Panc1 (cell line): ENCODE data around the gene ZDHHC1. TPM values are rescaled to one million over a fixed set of nuclear protein-coding genes. Genes with fewer than 3 reads are reported as not detected.

ENCODE experiments used
- ATAC-seq: fragments of 200-7000 bp; cut with Tn5 transposase; 2 replicates; pipeline ENCODE4 v1.9.1; 2020; ENCODE audit warnings: mild to moderate bottlenecking, moderate library complexity
- BruUV-seq: library from RNA; stranded (reverse); fragments of 400-500 nt; replicated peaks from 2 replicates; lab custom pipeline; 2021; lab: Mats Ljungman, UMichigan
- CTCF ChIA-PET: fragments of 300-600 bp; sonication (Branson Sonifier 250); formaldehyde crosslinking; loops from one replicate; lab custom pipeline; 2022; ENCODE audit warnings: antibody characterized with exemption; lab: Charles Lee
- POLR2A ChIA-PET: fragments of 300-600 bp; sonication (Branson Sonifier 250); formaldehyde crosslinking; loops from one replicate; lab custom pipeline; 2022; ENCODE audit warnings: antibody characterized with exemption; lab: Charles Lee
- DNase-seq: peaks from one replicate; pipeline ENCODE4 v3.0.0-alpha.2; 2010; ENCODE audit warnings: low read depth, low spot score
- H3K27ac ChIP-seq: 2 replicates; pipeline ENCODE4 v1.5.1; 2011; ENCODE audit warnings: mild to moderate bottlenecking, low read length, inconsistent platforms
- H3K27me3 ChIP-seq: fragments of 200-500 bp; sonication (Bioruptor generic); 2 replicates; pipeline ENCODE4 v1.6.0; 2014; ENCODE audit warnings: low read length, inconsistent platforms; ENCODE audit not compliant: control insufficient read depth, insufficient read depth
- H3K36me3 ChIP-seq: fragments of 200-500 bp; sonication (Bioruptor generic); 2 replicates; pipeline ENCODE4 v1.5.1; 2014; ENCODE audit warnings: inconsistent platforms, mild to moderate bottlenecking, low read length, moderate library complexity; ENCODE audit not compliant: control insufficient read depth, insufficient read depth
- H3K4me1 ChIP-seq: 2 replicates; pipeline ENCODE4 v1.5.1; 2011; ENCODE audit warnings: inconsistent platforms, mild to moderate bottlenecking, low read length, moderate library complexity; ENCODE audit not compliant: control insufficient read depth, insufficient read depth
- H3K4me3 ChIP-seq, 2 experiments: 2 replicates each; pipeline ENCODE4 v1.5.1; 2011 to 2012; ENCODE audit warnings: low read depth in 2 of 2, low read length in 2 of 2, mild to moderate bottlenecking in 2 of 2, inconsistent platforms in 1 of 2, moderate library complexity in 1 of 2
- H3K9me3 ChIP-seq: fragments of 200-500 bp; sonication (Bioruptor generic); 2 replicates; pipeline ENCODE4 v1.5.1; 2014; ENCODE audit warnings: low read depth, mild to moderate bottlenecking, inconsistent platforms, low read length, moderate library complexity; ENCODE audit not compliant: control insufficient read depth, insufficient read depth
- POLR2AphosphoS5 ChIP-seq: IDR thresholded peaks from 2 replicates; pipeline ENCODE4 v1.6.1; 2012; ENCODE audit warnings: mild to moderate bottlenecking, low read depth, low read length, moderate library complexity
- SIN3A ChIP-seq: IDR thresholded peaks from 2 replicates; pipeline ENCODE4 v1.6.1; 2012; ENCODE audit warnings: low read depth, mild to moderate bottlenecking, low read length, moderate library complexity, borderline replicate concordance; ENCODE audit not compliant: insufficient read depth
- TCF7L2 ChIP-seq: IDR thresholded peaks from 2 replicates; pipeline ENCODE4 v1.6.1; 2011; ENCODE audit warnings: mild to moderate bottlenecking, low read depth, low read length, inconsistent platforms
- in situ Hi-C: cut with HindIII; loops from 2 replicates; pipeline ENCODE4 v1.10.0; 2016; ENCODE audit warnings: low sequenced_read_pairs, low pct_unique_long_range_greater_than_20kb
- intact Hi-C: fragments of 100-400 bp; cut with micrococcal nuclease; formaldehyde crosslinking; loops from one replicate; pipeline ENCODE4 v1.10.0; 2022; ENCODE audit not compliant: unreplicated experiment
- total RNA-seq: library from RNA; stranded (reverse); gene quantifications from one replicate; pipeline ENCODE4 v1.2.1, GENCODE V29; 2021; ENCODE audit not compliant: unreplicated experiment
- TF ChIP-seq, protein P1 (sequence below): fragments of 450-650 bp; IDR thresholded peaks from 2 replicates; pipeline ENCODE4 v1.5.1; 2017; ENCODE audit warnings: mild to moderate bottlenecking
- TF ChIP-seq, protein P2 (sequence below), 2 experiments: IDR thresholded peaks; 2 replicates each; pipeline ENCODE4 v1.6.1; 2011 to 2012; ENCODE audit warnings: low read depth in 2 of 2, control low read depth in 1 of 2, low read length in 1 of 2, mild to moderate bottlenecking in 1 of 2, moderate library complexity in 1 of 2; ENCODE audit not compliant: insufficient read depth in 1 of 2

Gene ZDHHC1
- total RNA-seq, 1 experiment from 2014 or later = 7.8 TPM

DNA sequence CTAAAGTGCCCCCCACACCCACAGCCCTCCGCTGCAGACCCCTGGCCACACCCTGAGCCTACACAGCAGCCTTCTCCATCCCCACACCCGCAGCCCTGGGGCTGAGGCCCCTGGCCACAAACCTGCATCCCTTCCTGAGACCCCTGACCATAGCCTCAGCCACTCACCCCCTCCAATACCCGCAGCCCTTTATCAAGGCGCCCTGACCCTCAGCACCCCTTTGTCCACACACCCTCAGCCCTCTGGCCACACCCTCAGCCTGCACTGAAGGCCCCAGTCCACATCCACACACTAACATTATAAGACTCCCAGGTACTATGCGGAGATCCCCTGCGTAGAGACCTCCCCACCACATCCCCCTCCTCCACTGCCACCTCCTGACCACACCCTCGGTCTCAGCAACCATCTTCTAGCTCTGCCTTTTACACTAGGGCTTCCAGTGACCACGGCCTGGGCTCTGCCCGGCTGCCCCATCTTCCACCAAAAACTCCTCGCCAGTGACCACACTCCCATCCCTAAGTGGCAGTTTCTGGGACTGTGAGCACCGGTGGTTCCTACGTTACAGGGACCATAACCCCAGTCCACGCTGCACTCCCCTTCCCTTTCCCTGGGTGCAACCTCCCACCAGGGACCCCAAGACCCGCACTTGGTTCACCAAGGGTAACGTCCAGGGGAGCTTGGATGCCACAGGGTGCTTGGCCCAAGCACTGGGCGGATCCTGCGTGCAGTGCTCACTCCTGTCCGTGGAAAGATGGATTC, 23.8 kb downstream of the ZDHHC1 start:
- in situ Hi-C loops = no loop called here
- BruUV-seq = no TSS peak
- intact Hi-C loops = no loop called here
- no peaks in the 10 kb centered on the region; the same call in 1 of the 2 replicates for H3K4me1 ChIP-seq
- TF ChIP-seq, protein P1, sequence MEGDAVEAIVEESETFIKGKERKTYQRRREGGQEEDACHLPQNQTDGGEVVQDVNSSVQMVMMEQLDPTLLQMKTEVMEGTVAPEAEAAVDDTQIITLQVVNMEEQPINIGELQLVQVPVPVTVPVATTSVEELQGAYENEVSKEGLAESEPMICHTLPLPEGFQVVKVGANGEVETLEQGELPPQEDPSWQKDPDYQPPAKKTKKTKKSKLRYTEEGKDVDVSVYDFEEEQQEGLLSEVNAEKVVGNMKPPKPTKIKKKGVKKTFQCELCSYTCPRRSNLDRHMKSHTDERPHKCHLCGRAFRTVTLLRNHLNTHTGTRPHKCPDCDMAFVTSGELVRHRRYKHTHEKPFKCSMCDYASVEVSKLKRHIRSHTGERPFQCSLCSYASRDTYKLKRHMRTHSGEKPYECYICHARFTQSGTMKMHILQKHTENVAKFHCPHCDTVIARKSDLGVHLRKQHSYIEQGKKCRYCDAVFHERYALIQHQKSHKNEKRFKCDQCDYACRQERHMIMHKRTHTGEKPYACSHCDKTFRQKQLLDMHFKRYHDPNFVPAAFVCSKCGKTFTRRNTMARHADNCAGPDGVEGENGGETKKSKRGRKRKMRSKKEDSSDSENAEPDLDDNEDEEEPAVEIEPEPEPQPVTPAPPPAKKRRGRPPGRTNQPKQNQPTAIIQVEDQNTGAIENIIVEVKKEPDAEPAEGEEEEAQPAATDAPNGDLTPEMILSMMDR = no peak
- TF ChIP-seq POLR2AphosphoS5 (no peak), SIN3A (no peak), TCF7L2 (no peak)
- TF ChIP-seq, protein P2, sequence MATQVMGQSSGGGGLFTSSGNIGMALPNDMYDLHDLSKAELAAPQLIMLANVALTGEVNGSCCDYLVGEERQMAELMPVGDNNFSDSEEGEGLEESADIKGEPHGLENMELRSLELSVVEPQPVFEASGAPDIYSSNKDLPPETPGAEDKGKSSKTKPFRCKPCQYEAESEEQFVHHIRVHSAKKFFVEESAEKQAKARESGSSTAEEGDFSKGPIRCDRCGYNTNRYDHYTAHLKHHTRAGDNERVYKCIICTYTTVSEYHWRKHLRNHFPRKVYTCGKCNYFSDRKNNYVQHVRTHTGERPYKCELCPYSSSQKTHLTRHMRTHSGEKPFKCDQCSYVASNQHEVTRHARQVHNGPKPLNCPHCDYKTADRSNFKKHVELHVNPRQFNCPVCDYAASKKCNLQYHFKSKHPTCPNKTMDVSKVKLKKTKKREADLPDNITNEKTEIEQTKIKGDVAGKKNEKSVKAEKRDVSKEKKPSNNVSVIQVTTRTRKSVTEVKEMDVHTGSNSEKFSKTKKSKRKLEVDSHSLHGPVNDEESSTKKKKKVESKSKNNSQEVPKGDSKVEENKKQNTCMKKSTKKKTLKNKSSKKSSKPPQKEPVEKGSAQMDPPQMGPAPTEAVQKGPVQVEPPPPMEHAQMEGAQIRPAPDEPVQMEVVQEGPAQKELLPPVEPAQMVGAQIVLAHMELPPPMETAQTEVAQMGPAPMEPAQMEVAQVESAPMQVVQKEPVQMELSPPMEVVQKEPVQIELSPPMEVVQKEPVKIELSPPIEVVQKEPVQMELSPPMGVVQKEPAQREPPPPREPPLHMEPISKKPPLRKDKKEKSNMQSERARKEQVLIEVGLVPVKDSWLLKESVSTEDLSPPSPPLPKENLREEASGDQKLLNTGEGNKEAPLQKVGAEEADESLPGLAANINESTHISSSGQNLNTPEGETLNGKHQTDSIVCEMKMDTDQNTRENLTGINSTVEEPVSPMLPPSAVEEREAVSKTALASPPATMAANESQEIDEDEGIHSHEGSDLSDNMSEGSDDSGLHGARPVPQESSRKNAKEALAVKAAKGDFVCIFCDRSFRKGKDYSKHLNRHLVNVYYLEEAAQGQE (IDR thresholded peaks at IDR 0.05; ENCODE audit: insufficient read depth in 1 of 2, low read depth in 2 of 2, low read length in 1 of 2) = no peak
- no peak overlapping the region for H3K27ac ChIP-seq
- POLR2A ChIA-PET = no interaction called here
- H3K4me3 ChIP-seq = peak overlapping the region in 1 of 2 experiments; percentile 22; a peak in 2 of 4 replicates
- H3K27me3 ChIP-seq = no peaks in the 10 kb centered on the region
- ATAC-seq (no peak), DNase-seq (no peak)
- H3K36me3 ChIP-seq = no peaks in the 10 kb centered on the region
- CTCF ChIA-PET = interaction anchor here (1.2 kb wide), 1 partner anchor 132 kb away, joined by 3 read pairs; no protein-coding TSS in a partner anchor
- H3K9me3 ChIP-seq = no peaks in the 10 kb centered on the region

DNA sequence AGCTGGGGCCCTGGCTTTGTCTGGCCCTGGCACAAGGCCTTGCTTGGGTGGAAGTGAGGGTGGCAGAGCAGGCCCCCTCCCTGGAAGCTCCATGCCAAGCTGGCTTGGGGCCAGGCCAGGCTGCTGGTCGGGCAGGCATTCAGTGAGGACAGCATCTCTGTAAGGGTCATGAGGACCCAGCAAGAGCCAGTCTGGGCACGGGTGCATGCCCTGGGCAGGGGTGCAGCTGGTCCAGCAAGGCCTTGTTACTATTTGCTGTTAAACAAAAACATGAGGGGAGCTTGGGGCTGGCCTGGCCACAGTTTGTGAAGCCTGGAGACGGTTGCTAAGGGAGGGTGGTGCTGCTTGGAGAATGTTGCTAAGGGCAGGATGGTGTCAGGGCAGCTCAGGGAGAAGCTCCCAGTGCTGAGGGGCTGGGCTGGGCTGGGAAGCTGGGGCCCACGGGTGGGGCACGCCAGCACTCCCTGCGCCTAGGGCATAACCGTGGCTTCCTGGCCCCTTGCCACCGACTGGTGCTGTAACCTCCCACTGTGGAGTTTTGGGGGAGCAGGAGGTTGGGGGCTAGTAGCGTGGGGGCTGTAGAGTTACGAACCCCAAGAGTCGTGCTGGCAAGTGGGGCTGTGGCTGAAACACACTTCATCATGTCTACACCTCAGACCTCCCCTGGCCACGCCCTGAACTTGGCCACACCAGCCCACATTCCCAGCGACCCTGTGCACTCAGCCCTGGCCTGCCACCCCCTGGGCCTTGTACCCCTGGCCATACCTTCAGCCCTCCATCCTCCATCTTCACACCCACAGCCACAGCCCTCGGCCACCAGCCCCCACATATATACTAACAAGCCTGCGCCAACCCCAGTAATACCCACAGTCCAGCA, 24.6 kb downstream of the ZDHHC1 start:
- POLR2A ChIA-PET = interaction anchor here (0.6 kb wide), 2 partner anchors 10 to 63 kb away, joined by 4 to 12 read pairs; no protein-coding TSS in a partner anchor
- H3K27me3 ChIP-seq = no peaks in the 10 kb centered on the region
- H3K27ac ChIP-seq = no peak overlapping the region
- in situ Hi-C loops = no loop called here
- H3K4me3 ChIP-seq = no peak overlapping the region
- no peaks in the 10 kb centered on the region; the same call in 1 of the 2 replicates for H3K4me1 ChIP-seq
- intact Hi-C loops = no loop called here
- CTCF ChIA-PET = interaction anchor here (0.6 to 1.2 kb wide), 3 partner anchors 34 to 131 kb away, joined by 3 to 4 read pairs (median 4); no protein-coding TSS in a partner anchor
- no TSS peak for BruUV-seq
- no peak for TF ChIP-seq TCF7L2
- TF ChIP-seq POLR2AphosphoS5 = no peak
- TF ChIP-seq, protein P2 (IDR thresholded peaks at IDR 0.05; ENCODE audit: insufficient read depth in 1 of 2, low read depth in 2 of 2, low read length in 1 of 2) = no peak
- TF ChIP-seq, protein P1 = no peak
- TF ChIP-seq SIN3A = no peak
- no peaks in the 10 kb centered on the region for H3K9me3 ChIP-seq
- no peaks in the 10 kb centered on the region for H3K36me3 ChIP-seq
- no peak for ATAC-seq
- no peak for DNase-seq
